GM12878 (cell line): ENCODE measurements around the gene NKAIN2. TPM values are rescaled to one million over a fixed set of nuclear protein-coding genes. Genes with fewer than 3 reads are reported as not detected.

Experiments used
- ATAC-seq: fragments of 200-7000 bp; cut with Tn5 transposase; 3 replicates; pipeline ENCODE4 v1.9.1; 2020; ENCODE audit warnings: mild to moderate bottlenecking, moderate library complexity
- BruUV-seq: library from RNA; stranded (reverse); fragments of 400-500 nt; replicated peaks from 2 replicates; lab custom pipeline; 2021; lab: Mats Ljungman, UMichigan
- CTCF ChIA-PET: fragments of 300-600 bp; sonication (Branson Sonifier 250); formaldehyde crosslinking; extraction: SDS; loops from one replicate; lab custom pipeline; 2021; ENCODE audit warnings: inconsistent platforms; lab: Yijun Ruan, JAX
- POLR2A ChIA-PET: fragments of 350-600 bp; formaldehyde crosslinking; extraction: SDS; loops from one replicate; lab custom pipeline; 2021; ENCODE audit warnings: inconsistent platforms; lab: Charles Lee
- RAD21 ChIA-PET: fragments of 300-600 bp; sonication (Branson Sonifier 250); formaldehyde crosslinking; loops from one replicate; lab custom pipeline; 2023; ENCODE audit warnings: antibody characterized with exemption; ENCODE audit not compliant: unreplicated experiment; lab: Charles Lee
- SMC1A ChIA-PET: fragments of 300-600 bp; sonication (Branson Sonifier 250); formaldehyde crosslinking; loops from one replicate; lab custom pipeline; 2023; ENCODE audit not compliant: unreplicated experiment, uncharacterized antibody; lab: Charles Lee
- DNase-seq: peaks from one replicate; pipeline ENCODE4 v3.0.0-alpha.2; 2011; ENCODE audit warnings: low read depth, low spot score
- FAIRE-seq: peaks from 3 replicates; lab custom pipeline; 2011; peaks lifted over from hg19 to GRCh38; lab: Jason Lieb, UNC
- H2AFZ ChIP-seq: 2 replicates; pipeline ENCODE4 v1.6.0; 2011; ENCODE audit warnings: low read depth, low read length, control low read depth; ENCODE audit not compliant: control insufficient read depth
- H3K27ac ChIP-seq: 2 replicates; pipeline ENCODE4 v1.5.1; 2011; ENCODE audit warnings: control low read depth; ENCODE audit not compliant: control insufficient read depth, insufficient read depth
- H3K27me3 ChIP-seq, 2 experiments: replicated peaks in 1 of 2; 2 replicates each; pipeline versions ENCODE4 v1.6.0 to v1.6.1; 2011; ENCODE audit warnings: low read length in 1 of 2; ENCODE audit not compliant: control insufficient read depth in 2 of 2, insufficient read depth in 2 of 2
- H3K36me3 ChIP-seq, 2 experiments: 2 replicates each; pipeline ENCODE4 v1.5.1; 2011; ENCODE audit warnings: low read length in 1 of 2; ENCODE audit not compliant: control insufficient read depth in 2 of 2, insufficient read depth in 2 of 2
- H3K4me1 ChIP-seq: 2 replicates; pipeline ENCODE4 v1.6.1; 2011; ENCODE audit warnings: mild to moderate bottlenecking, low read length, moderate library complexity, mixed read lengths; ENCODE audit not compliant: control insufficient read depth, insufficient read depth
- H3K4me2 ChIP-seq: 2 replicates; pipeline ENCODE4 v1.6.0; 2011; ENCODE audit warnings: control low read depth; ENCODE audit not compliant: control insufficient read depth, insufficient read depth
- H3K4me3 ChIP-seq: fragments of 200-600 bp; sonication (generic); 2 replicates; pipeline ENCODE4 v1.5.1; 2016
- H3K79me2 ChIP-seq: 2 replicates; pipeline ENCODE4 v1.6.0; 2011; ENCODE audit warnings: low read length; ENCODE audit not compliant: control insufficient read depth, insufficient read depth
- H3K9ac ChIP-seq: 2 replicates; pipeline ENCODE4 v1.8.0; 2011; ENCODE audit warnings: low read length, control low read depth, mixed read lengths; ENCODE audit not compliant: control insufficient read depth, insufficient read depth
- H3K9me3 ChIP-seq: replicated peaks from 3 replicates; pipeline ENCODE4 v1.5.1; 2011; ENCODE audit warnings: mild to moderate bottlenecking, low read length; ENCODE audit not compliant: control insufficient read depth, insufficient read depth
- H4K20me1 ChIP-seq: 2 replicates; pipeline ENCODE4 v1.6.0; 2011; ENCODE audit not compliant: control insufficient read depth, insufficient read depth
- CBX5 ChIP-seq: sonication (generic); IDR thresholded peaks from 2 replicates; pipeline ENCODE4 v1.6.1; 2016; ENCODE audit warnings: low read depth, moderate library complexity, mild to moderate bottlenecking, inconsistent platforms
- EGR1 ChIP-seq, 2 experiments: IDR thresholded peaks; 1 replicate in 1 of 2; 2 replicates in 1 of 2; pipeline ENCODE4 v1.6.1; 2011 to 2012; ENCODE audit warnings: low read depth in 2 of 2, low read length in 2 of 2, borderline replicate concordance in 1 of 2, mild to moderate bottlenecking in 1 of 2, moderate library complexity in 1 of 2
- PML ChIP-seq: IDR thresholded peaks from 2 replicates; pipeline ENCODE4 v1.6.1; 2012; ENCODE audit warnings: low read length, inconsistent platforms
- RAD51 ChIP-seq: fragments of 450-650 bp; IDR thresholded peaks from 2 replicates; pipeline ENCODE4 v1.6.1; 2016; ENCODE audit warnings: moderate library complexity, mild to moderate bottlenecking, inconsistent platforms
- ZNF24 ChIP-seq: fragments of 450-650 bp; IDR thresholded peaks from 2 replicates; pipeline ENCODE4 v1.6.1; 2017; ENCODE audit warnings: antibody characterized with exemption, mild to moderate bottlenecking
- WGBS: methylation state at CpG from one replicate; pipeline ENCODE4 v1.1.6; 2016; ENCODE audit warnings: low lambda C conversion rate; ENCODE audit not compliant: insufficient replicate concordance, insufficient coverage; ENCODE audit errors: missing lambda C conversion rate; 5-methylcytosine and 5-hydroxymethylcytosine counted together
- in situ Hi-C: fragments of 300-500 bp; cut with MboI; formaldehyde crosslinking; loops from 9 replicates; pipeline ENCODE4 v1.14.3; 2018; ENCODE audit warnings: mixed read lengths
- intact Hi-C: fragments of 100-400 bp; cut with micrococcal nuclease; formaldehyde crosslinking; loops from one replicate; pipeline ENCODE4 v1.14.2; 2022; ENCODE audit not compliant: unreplicated experiment
- polyA plus RNA-seq, 11 experiments: library from polyadenylated mRNA; depleted of rRNA in 4 of 11; unstranded in 6 of 11; stranded (reverse) in 5 of 11; fragments of >200 nt; fragmentation: Nextera tagmentation in 4 of 11; fragmentation: Illumina TruSeq in 1 of 11; extraction: Ambion mirVana in 4 of 11; extraction: Trizol in 1 of 11; gene quantifications; 1 replicate in 1 of 11; 2 replicates in 10 of 11; pipeline versions ENCODE4 v1.2.1 to v1.2.3, GENCODE V29; 2011 to 2016; ENCODE audit warnings: inconsistent platforms in 2 of 11, missing spikeins in 2 of 11, low read depth in 1 of 11
- total RNA-seq, 4 experiments: library from RNA; depleted of rRNA in 3 of 4; stranded (reverse); fragments of >200 nt in 3 of 4; fragmentation: Illumina TruSeq in 1 of 4; extraction: Trizol in 1 of 4; gene quantifications; 2 replicates each; pipeline versions ENCODE4 v1.2.1 to v1.2.3, GENCODE V29; 2013 to 2021
- TF ChIP-seq, protein P1 (sequence below), 3 experiments: IDR thresholded peaks in 2 of 3; conservative IDR thresholded peaks in 1 of 3; 2 replicates each; pipeline ENCODE4 v1.5.1; 2011; ENCODE audit warnings: low read depth in 3 of 3, low read length in 3 of 3, mild to moderate bottlenecking in 3 of 3, control low read depth in 2 of 3, moderate library complexity in 2 of 3, inconsistent platforms in 1 of 3, mixed read lengths in 1 of 3; ENCODE audit not compliant: control insufficient read depth in 2 of 3, insufficient read depth in 1 of 3; ENCODE audit errors: extremely low read depth in 1 of 3

Gene NKAIN2
- total and polyA plus RNA-seq, 10 of the 15 experiments (the other 5 are each of a cell fraction or from before 2014, with no cell fraction given): not detected

DNA sequence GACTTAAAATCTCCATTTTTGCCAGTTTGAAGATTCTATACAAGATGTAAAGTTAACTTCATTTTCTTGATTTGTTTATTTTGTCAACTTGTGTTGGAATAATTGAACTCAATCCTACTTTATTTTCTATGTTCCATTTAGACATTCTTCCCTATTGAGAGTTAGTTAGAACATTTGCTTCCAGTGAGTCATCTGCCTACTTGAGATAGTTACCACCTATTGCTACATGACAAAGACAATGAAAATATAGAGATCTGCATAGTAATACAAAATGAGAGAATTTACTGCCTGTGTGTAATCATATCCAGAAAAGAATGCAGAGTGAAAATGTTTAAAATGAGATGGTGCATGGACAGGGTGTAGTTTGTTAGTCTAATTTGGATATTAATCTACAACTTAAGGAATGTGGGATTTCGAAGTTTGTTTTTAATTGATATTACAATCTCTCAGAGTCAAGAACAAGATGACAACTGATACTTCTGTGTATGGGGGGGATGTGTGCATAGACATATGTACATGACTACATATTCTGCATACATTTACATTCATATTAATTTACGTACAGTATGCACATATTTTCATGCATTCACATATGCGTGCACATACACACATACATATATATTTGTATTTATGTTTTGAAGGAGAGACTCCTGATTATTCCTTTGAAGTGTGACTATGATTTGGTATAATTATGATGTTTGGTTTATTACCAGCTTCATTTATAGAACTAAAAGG lies 420.1 kb downstream of the NKAIN2 start:
- SMC1A ChIA-PET: no interaction called here
- 0% methylated on average over 3 of the region's 3 CpGs for WGBS
- POLR2A ChIA-PET: no interaction called here
- no peak overlapping the region for H3K27ac ChIP-seq
- FAIRE-seq: no peak
- TF ChIP-seq, protein P1, sequence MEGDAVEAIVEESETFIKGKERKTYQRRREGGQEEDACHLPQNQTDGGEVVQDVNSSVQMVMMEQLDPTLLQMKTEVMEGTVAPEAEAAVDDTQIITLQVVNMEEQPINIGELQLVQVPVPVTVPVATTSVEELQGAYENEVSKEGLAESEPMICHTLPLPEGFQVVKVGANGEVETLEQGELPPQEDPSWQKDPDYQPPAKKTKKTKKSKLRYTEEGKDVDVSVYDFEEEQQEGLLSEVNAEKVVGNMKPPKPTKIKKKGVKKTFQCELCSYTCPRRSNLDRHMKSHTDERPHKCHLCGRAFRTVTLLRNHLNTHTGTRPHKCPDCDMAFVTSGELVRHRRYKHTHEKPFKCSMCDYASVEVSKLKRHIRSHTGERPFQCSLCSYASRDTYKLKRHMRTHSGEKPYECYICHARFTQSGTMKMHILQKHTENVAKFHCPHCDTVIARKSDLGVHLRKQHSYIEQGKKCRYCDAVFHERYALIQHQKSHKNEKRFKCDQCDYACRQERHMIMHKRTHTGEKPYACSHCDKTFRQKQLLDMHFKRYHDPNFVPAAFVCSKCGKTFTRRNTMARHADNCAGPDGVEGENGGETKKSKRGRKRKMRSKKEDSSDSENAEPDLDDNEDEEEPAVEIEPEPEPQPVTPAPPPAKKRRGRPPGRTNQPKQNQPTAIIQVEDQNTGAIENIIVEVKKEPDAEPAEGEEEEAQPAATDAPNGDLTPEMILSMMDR (IDR thresholded peaks at IDR 0.05 in 2 of 3, conservative IDR thresholded peaks at IDR 0.05 in 1 of 3; ENCODE audit: control insufficient read depth in 2 of 3, extremely low read depth in 1 of 3, insufficient read depth in 1 of 3, low read depth in 3 of 3, low read length in 3 of 3): no peak
- TF ChIP-seq EGR1 (IDR thresholded peaks at IDR 0.05; ENCODE audit: borderline replicate concordance in 1 of 2, low read depth in 2 of 2, low read length in 2 of 2) (no peak), CBX5 (no peak), RAD51 (no peak), ZNF24 (no peak), PML (no peak)
- TF ChIP-seq, all 136 proteins: peak for 0
- Histone ChIP-seq H3K27me3 (no peaks in the 10 kb centered on the region), H2AFZ (no peak overlapping the region), H4K20me1 (no peaks in the 10 kb centered on the region), H3K36me3 (no peaks in the 10 kb centered on the region), H3K9me3 (no peaks in the 10 kb centered on the region), H3K79me2 (no peaks in the 10 kb centered on the region), H3K4me2 (no peak overlapping the region), H3K4me1 (no peaks in the 10 kb centered on the region), H3K4me3 (no peak overlapping the region), H3K9ac (no peak overlapping the region)
- no peak for DNase-seq
- no TSS peak for BruUV-seq
- ChIA-PET CTCF (no interaction called here), RAD21 (no interaction called here)
- in situ Hi-C loops: no loop called here
- ATAC-seq: no peak
- intact Hi-C loops: no loop called here
